Activated T-cell treated with anti-CD3 and anti-CD28 coated beads, Interleukin-2, amount 50 U/mL, for 72 hours (primary cell): ENCODE results near the gene CCDC124. TPM values are rescaled to one million over a fixed set of nuclear protein-coding genes. Genes with fewer than 3 reads are reported as not detected.

Source experiments
- ATAC-seq, 2 donors: fragments of 150-1000 bp; cut with Tn5 transposase; replicated peaks in 1 of 2; 2 replicates each; pipeline ENCODE4 v1.10.0; 2021; ENCODE audit warnings: moderate library complexity in 2 of 2, mild to moderate bottlenecking in 1 of 2
- DNase-seq, 2 donors: peaks; one replicate each; pipeline ENCODE4 v3.0.0; 2021 to 2022; ENCODE audit warnings: mixed read lengths in 1 of 2
- H3K27ac Mint-ChIP-seq: one replicate; pipeline ENCODE4 v1.8.0; 2022; ENCODE audit warnings: mild to moderate bottlenecking, moderate library complexity, mixed read lengths
- H3K27me3 Mint-ChIP-seq: one replicate; pipeline ENCODE4 v1.8.0; 2022; ENCODE audit warnings: low read depth, mixed read lengths
- H3K36me3 Mint-ChIP-seq, 2 donors: one replicate each; pipeline ENCODE4 v1.8.0; 2022; ENCODE audit warnings: mixed read lengths in 2 of 2, mild to moderate bottlenecking in 1 of 2; ENCODE audit not compliant: insufficient read depth in 2 of 2
- H3K4me1 Mint-ChIP-seq: one replicate; pipeline ENCODE4 v1.8.0; 2022; ENCODE audit warnings: low read depth, mixed read lengths
- H3K4me3 Mint-ChIP-seq, 2 donors: one replicate each; pipeline ENCODE4 v1.8.0; 2022; ENCODE audit warnings: mild to moderate bottlenecking in 2 of 2, mixed read lengths in 2 of 2, moderate library complexity in 2 of 2
- H3K9me3 Mint-ChIP-seq, 2 donors: one replicate each; pipeline ENCODE4 v1.8.0; 2022; ENCODE audit warnings: mixed read lengths in 2 of 2
- total RNA-seq, 2 donors: library from RNA; stranded (reverse); gene quantifications; one replicate each; pipeline ENCODE4 v1.2.3, GENCODE V29; 2022

Gene CCDC124
- total RNA-seq, 2 donors from 2014 or later = 50.1 to 68.1 TPM

DNA sequence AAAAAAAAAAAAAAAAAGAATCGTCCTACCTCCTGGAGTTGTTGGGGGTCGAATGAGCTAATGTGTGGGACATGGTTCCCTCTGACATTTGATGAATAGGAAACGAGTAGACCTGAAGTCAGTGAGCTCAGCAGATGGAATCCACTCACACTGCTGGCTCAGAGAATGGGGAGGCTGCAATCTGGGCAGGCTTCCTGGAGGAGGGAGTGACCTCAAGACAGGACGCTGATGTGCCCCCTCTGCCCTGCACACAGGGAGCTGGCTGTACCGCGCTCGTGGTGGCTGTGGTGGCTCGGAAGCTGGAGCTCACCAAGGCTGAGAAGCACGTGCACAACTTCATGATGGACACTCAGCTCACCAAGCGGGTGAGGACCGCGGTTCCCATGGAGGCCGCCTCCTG is 55.3 kb downstream of the CCDC124 start:
- Mint-ChIP-seq H3K27ac (no peak overlapping the region), H3K9me3 (no peaks in the 10 kb centered on the region), H3K27me3 (no peaks in the 10 kb centered on the region), H3K4me3 (no peak overlapping the region), H3K4me1 (no peaks in the 10 kb centered on the region), H3K36me3 (no peaks in the 10 kb centered on the region)
- DNase-seq = no peak
- no peak for ATAC-seq

DNA sequence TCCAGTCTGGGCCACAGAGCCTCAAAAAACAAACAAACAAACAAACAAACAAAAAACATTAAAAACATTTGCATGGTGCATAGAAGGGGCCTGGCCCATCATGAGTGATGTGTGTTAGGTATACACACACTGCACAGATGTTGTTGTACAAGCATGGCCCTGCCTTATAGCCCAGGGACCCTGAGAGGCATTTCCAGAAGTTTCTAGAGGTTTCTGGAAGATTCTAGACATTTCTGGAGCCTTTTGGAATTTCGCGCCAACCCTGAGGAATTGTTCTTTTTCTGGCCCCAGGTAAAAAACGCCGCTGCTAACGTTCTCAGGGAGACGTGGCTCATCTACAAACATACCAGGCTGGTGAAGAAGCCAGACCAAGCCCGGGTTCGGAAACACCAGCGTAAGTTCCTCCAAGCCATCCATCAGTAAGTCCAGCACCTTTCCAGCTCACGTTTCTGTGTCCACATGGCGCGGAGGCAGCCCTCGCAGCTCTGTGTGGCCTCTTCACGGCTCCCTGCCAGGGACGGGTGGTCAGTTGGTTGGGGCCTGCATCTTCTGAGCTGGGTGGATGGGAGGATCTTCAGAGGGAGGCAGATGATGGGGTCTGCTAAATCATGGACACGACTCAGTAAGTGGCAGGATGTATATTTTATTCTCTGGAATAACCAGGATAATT is 56.7 kb downstream of the CCDC124 start:
- no peak for DNase-seq
- H3K27me3 Mint-ChIP-seq = no peaks in the 10 kb centered on the region
- H3K4me1 Mint-ChIP-seq = no peaks in the 10 kb centered on the region
- H3K9me3 Mint-ChIP-seq = no peaks in the 10 kb centered on the region
- no peak overlapping the region for H3K27ac Mint-ChIP-seq
- H3K4me3 Mint-ChIP-seq = no peak overlapping the region
- no peaks in the 10 kb centered on the region for H3K36me3 Mint-ChIP-seq
- no peak for ATAC-seq

GRCh38 chr19:17993076-17993813 is 60.4 kb downstream of the CCDC124 start:
- ATAC-seq = no peak
- Mint-ChIP-seq H3K36me3 (no peaks in the 10 kb centered on the region), H3K4me3 (no peak overlapping the region), H3K4me1 (peaks cover 9% of the 10 kb centered on the region), H3K27ac (no peak overlapping the region), H3K27me3 (no peaks in the 10 kb centered on the region), H3K9me3 (no peaks in the 10 kb centered on the region)
- no peak for DNase-seq

Other genes starting within 250 kb of the CCDC124 start
- under 1 TPM; 0.31 to 0.32 TPM for gene UNC13A, start 244.7 kb upstream of the CCDC124 start, total RNA-seq
- gene MAP1S, start 213.5 kb upstream of the CCDC124 start, total RNA-seq = 10 to 100 TPM; 59.5 to 69.9 TPM
- 10 to 100 TPM; 70.8 to 93.9 TPM for gene FCHO1, start 181.5 kb upstream of the CCDC124 start, total RNA-seq
- under 1 TPM in 1 of 2 donors, not detected in 1; 0.36 TPM for gene B3GNT3, start 137.9 kb upstream of the CCDC124 start, total RNA-seq
- gene INSL3, start 111.5 kb upstream of the CCDC124 start, total RNA-seq = 10 to 100 TPM in 1 of 2 donors, 1 to 10 TPM in 1; 6.8 to 12.5 TPM
- gene JAK3, start 85.0 kb upstream of the CCDC124 start, total RNA-seq = 100 to 1,000 TPM; 235 to 247 TPM
- 1,000 to 10,000 TPM; 2,983 to 3,463 TPM for gene RPL18A, start 73.1 kb upstream of the CCDC124 start, total RNA-seq
- 1 to 10 TPM; 2.0 to 3.3 TPM for gene SLC5A5, start 61.1 kb upstream of the CCDC124 start, total RNA-seq
- gene KCNN1, start 34.1 kb downstream of the CCDC124 start, total RNA-seq = 1 to 10 TPM in 1 of 2 donors, under 1 TPM in 1; 0.69 to 1.2 TPM
- 10 to 100 TPM; 41.4 to 47.9 TPM for gene ARRDC2, start 75.2 kb downstream of the CCDC124 start, total RNA-seq
- gene IL12RB1, start 153.9 kb downstream of the CCDC124 start, total RNA-seq = 10 to 100 TPM; 13.4 to 20.4 TPM
- 10 to 100 TPM; 22.4 to 23.2 TPM for gene MAST3, start 164.8 kb downstream of the CCDC124 start, total RNA-seq
- 10 to 100 TPM; 13.3 to 15.4 TPM for gene PIK3R2, start 220.1 kb downstream of the CCDC124 start, total RNA-seq
- 10 to 100 TPM; 10.2 to 11.4 TPM for gene IFI30, start 240.8 kb downstream of the CCDC124 start, total RNA-seq